ENCODE results near the gene TMED1.

The TMED1 gene

GRCh38 chr19:10830931-10831779 lies 4.9 kb downstream of the TMED1 start:
- DNase-seq: no peak

DNA sequence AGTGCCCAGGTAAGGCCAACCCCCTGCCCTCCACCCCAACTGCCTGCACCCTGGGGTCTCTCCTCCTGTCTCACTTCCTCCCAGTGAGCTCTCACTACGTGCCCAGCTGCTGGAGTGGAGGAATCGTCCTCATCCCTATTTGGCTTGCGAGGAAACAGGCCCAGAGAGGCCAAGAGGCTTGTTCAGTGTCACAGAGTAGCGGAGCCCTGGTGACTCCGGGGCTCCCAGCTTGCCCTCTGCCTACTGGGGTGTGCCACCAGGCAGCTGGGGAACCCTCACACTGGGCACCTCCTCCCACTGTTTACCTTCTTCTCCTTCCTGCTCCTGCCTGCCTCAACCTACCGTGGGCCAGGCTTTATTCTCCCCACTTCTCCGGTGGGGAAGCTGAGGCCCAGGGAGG lies 5.6 kb downstream of the TMED1 start:
- no peak for DNase-seq

DNA sequence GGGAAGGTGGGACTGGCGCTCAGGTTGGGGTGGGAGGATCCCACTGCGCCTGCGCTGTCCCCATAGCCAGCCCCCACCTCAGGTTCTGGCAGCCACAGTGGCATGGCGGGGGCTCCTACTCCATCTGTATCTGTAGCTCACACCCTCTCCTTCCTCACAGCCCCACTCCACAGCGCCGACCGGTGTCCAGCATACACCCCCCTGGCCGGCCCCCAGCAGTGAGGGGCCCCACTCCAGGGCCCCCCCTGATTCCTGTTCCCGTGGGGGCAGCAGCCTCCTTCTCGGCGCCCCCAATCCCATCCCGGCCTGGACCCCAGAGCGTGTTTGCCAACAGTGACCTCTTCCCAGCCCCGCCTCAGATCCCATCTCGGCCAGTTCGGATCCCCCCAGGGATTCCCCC lies 6.0 kb downstream of the TMED1 start:
- DNase-seq: no peak

GRCh38 chr19:10828981-10829821 lies 6.8 kb downstream of the TMED1 start:
- DNase-seq: no peak

- no peak for DNase-seq
These were observed 9.2 kb downstream of the TMED1 start for GRCh38 chr19:10826846-10827245.

GRCh38 chr19:10826231-10826630 lies 9.8 kb downstream of the TMED1 start:
- no peak for DNase-seq

- no peak for DNase-seq
These were observed 12.3 kb downstream of the TMED1 start for GRCh38 chr19:10823690-10824089.

DNA sequence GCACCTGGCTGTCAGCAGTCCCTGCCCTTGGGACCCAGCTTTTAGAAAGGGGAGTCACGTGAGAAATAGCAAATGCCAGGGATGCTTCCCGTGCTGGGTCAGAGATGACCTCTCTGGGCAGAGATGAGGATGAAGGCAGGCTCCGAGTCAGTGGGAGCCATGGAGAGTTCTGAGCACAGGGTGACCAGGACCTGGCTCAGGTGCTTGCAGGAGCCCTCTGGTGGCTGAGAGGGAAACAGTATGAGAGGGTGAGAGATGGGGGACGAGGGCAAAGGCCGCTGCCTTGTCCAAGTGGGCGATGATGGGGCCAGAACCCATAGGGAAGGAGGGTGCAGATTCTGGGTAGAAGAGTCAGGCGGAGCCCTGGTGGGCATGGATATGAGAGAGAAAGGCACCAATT lies 15.8 kb downstream of the TMED1 start:
- DNase-seq: no peak

DNA sequence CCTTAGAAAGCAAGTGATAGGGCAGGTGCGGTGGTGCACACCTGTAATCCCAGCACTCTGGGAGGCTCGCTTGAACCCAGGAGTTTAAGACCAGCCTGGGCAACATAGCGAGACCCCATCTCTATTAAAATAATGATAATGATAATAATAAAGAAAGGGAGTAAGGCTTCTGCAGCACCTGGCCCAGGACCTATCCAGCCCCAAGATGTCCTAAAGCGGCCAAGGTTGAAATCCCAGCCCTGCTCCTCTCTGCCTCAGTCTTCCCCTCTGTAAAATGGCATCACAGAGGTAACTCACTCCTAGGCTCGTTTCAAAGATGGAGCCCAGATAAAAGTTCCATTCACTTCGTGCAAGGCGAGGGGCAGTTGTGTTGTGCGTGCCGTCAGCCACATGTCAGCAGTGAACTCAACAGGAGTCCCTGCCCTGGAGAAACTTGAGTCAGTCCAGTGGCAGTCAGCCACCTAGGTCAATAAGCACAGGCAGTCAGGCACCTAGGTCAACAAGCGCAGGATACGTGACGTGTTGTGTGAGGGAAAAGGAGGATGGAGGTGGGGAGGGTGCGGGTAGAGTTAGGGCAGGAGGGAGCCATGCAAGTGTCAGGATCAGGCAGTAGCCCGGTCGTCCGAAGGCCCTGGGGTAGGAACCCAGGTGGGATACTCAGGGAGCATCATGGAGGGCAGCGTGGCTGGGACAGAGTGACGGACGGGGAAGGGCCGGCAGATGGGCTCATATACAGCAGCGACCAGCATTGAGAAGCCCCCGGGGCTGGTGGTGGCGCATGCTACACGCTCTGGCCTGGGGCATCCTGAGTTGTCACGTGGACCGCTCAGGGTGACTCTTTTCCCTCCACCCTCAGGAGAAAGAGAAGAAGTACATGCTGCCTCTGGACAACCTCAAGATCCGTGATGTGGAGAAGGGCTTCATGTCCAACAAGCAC lies 16.6 kb downstream of the TMED1 start:
- DNase-seq: no peak

GRCh38 chr19:10818301-10819123 lies 17.5 kb downstream of the TMED1 start:
- no peak for DNase-seq

DNA sequence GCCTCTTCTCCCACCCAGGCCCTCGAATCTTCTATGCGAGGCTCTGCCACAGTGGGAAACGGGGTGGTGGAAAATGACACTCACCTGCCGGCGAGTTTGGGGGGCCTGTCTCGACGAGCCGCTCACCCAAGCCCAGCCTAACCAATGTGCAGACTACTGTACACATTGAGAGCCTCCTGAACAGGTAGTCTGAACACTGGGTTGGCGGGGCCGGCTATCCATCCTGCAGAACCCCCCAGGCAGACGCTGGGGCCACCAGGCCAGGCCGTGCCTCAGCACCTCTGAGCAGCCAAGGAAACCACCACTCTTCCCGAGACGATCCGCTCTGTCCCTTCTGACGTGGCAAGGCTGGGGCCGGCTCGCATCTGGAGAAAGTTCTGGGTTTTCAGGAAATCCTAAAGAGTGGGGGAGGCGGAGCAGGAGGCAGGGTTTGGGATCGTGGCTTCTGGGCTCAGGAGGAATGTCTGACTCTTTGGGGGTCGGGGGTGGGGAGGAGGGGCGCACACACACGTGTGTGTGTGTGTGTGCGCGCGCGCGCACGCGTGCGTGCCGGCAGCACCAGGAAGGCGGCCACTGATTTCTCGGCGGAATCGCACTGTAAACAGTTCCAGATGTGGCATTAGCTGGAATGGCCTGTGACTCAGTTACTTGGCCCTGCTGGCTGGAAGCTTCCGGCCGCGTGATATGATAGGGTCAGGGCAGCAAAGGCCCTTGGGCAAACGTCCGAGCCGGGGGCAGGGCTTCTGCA lies 18.5 kb downstream of the TMED1 start:
- DNase-seq: no peak

GRCh38 chr19:10816691-10817090 lies 19.3 kb downstream of the TMED1 start:
- DNase-seq: no peak

GRCh38 chr19:10815969-10816644 lies 19.9 kb downstream of the TMED1 start:
- DNase-seq: no peak

- no peak for DNase-seq
These were observed 20.9 kb downstream of the TMED1 start for GRCh38 chr19:10815007-10815536.

DNA sequence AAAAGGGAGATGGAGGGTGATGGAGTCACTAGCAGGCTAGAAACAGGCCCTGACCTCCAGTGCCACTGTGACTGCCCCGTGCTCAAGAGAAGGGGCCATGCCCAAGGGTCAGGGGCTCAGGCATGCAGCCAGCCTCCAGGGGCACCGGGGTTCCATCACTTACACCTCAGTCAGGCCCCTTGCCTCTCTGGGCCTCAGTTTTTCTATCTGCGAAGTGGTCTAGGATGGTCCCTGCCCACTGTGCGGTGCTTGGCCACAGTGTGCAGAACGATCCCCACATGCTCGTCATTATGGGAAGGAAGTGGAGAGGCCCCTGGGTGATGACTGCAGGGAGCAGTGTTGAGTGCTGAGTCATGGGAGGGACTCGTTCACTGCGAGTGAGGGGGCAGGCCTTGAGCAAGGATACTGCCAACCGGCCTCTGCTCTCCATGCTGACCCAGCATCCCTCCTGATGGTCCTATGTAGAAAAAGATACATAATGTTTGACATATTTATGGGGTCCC lies 23.1 kb downstream of the TMED1 start:
- peak; percentile 31 to 33 for DNase-seq

DNA sequence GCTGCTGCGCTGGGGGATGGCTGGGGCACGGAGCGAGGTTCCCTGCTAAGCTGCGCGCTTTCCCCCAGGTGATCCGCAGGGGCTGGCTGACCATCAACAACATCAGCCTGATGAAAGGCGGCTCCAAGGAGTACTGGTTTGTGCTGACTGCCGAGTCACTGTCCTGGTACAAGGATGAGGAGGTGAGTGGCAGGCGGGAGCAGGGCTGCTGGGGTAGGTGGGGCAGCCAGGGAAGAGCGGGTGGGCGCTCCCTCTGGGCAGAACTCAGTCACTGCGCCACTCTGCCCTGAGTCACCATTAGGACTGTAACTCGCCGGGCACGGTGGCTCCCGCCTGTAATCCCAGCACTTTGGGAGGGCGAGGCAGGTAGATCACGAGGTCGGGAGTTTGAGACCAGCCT lies 23.8 kb downstream of the TMED1 start:
- no peak for DNase-seq

GRCh38 chr19:10811391-10812111 lies 24.5 kb downstream of the TMED1 start:
- no peak for DNase-seq

GRCh38 chr19:10809651-10810285 lies 26.2 kb downstream of the TMED1 start:
- DNase-seq: no peak

Data from stimulated activated CD4-positive, alpha-beta T cell treated with anti-CD3 and anti-CD28 coated beads, Interleukin-2, amount 100 ng/mL, for 24 hours (primary cell).